HG03558 (cell line): ENCODE measurements around the gene TSPYL2.

Source experiments
- ATAC-seq: cut with Tn5 transposase; IDR thresholded peaks from one replicate; pipeline ENCODE4 v1.9.1; 2021; ENCODE audit warnings: moderate number of reproducible peaks; ENCODE audit not compliant: unreplicated experiment; ENCODE audit errors: extremely low read depth

TSPYL2 gene

GRCh38 chrX:53078943-53079342 is 3.2 kb upstream of the TSPYL2 start:
- no peak for ATAC-seq

GRCh38 chrX:53080628-53081580 is 1.3 kb upstream of the TSPYL2 start:
- no peak for ATAC-seq

- no peak for ATAC-seq
Measured at GRCh38 chrX:53082773-53083616, 828 bp downstream of the TSPYL2 start.

- ATAC-seq = no peak
Measured at GRCh38 chrX:53084043-53084570, 1.9 kb downstream of the TSPYL2 start.

- ATAC-seq = no peak
Measured at GRCh38 chrX:53084863-53085262, 2.7 kb downstream of the TSPYL2 start.

- no peak for ATAC-seq
Measured at GRCh38 chrX:53085661-53086229, 3.6 kb downstream of the TSPYL2 start.

GRCh38 chrX:53086464-53086863 is 4.3 kb downstream of the TSPYL2 start:
- no peak for ATAC-seq

- ATAC-seq = no peak
Measured at GRCh38 chrX:53087388-53087831, 5.2 kb downstream of the TSPYL2 start.

GRCh38 chrX:53088136-53088974 is 6.2 kb downstream of the TSPYL2 start:
- ATAC-seq = no peak

GRCh38 chrX:53089224-53089842 is 7.2 kb downstream of the TSPYL2 start:
- ATAC-seq = no peak

GRCh38 chrX:53089925-53090324 is 7.8 kb downstream of the TSPYL2 start:
- ATAC-seq = no peak

- ATAC-seq = no peak
Measured at GRCh38 chrX:53091354-53091753, 9.2 kb downstream of the TSPYL2 start.

- ATAC-seq = no peak
Measured at GRCh38 chrX:53093177-53093655, 11.0 kb downstream of the TSPYL2 start.

GRCh38 chrX:53093748-53094581 is 11.8 kb downstream of the TSPYL2 start, which contains the start of gene KANTR:
TSS of gene KANTR (plus strand) at chrX:53094142. CDS start at chrX:53124273, 30,131 bp downstream.
- peak; percentile 74 for ATAC-seq

GRCh38 chrX:53094582-53094905 is 12.4 kb downstream of the TSPYL2 start:
- no peak for ATAC-seq

- ATAC-seq = no peak
Measured at GRCh38 chrX:53095796-53096195, 13.6 kb downstream of the TSPYL2 start.

GRCh38 chrX:53114864-53115549 is 32.8 kb downstream of the TSPYL2 start:
- ATAC-seq = no peak

GRCh38 chrX:53115550-53115874 is 33.3 kb downstream of the TSPYL2 start:
- ATAC-seq = no peak
